MV-4-11 (cell line): Measurements from ENCODE around the gene PRMT5.

Source experiments
- DNase-seq: peaks from one replicate; lab custom pipeline; 2025; lab: John Stamatoyannopoulos, UW

The PRMT5 gene

DNA sequence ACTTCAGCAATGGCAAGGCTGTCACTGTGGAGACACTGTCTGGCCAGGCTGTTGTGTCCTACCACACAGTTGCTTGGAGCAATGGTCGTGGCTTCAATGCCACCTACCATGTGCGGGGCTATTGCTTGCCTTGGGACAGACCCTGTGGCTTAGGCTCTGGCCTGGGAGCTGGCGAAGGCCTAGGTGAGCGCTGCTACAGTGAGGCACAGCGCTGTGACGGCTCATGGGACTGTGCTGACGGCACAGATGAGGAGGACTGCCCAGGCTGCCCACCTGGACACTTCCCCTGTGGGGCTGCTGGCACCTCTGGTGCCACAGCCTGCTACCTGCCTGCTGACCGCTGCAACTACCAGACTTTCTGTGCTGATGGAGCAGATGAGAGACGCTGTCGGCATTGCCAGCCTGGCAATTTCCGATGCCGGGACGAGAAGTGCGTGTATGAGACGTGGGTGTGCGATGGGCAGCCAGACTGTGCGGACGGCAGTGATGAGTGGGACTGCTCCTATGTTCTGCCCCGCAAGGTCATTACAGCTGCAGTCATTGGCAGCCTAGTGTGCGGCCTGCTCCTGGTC lies 53.3 kb downstream of the PRMT5 start:
- DNase-seq: no peak

DNA sequence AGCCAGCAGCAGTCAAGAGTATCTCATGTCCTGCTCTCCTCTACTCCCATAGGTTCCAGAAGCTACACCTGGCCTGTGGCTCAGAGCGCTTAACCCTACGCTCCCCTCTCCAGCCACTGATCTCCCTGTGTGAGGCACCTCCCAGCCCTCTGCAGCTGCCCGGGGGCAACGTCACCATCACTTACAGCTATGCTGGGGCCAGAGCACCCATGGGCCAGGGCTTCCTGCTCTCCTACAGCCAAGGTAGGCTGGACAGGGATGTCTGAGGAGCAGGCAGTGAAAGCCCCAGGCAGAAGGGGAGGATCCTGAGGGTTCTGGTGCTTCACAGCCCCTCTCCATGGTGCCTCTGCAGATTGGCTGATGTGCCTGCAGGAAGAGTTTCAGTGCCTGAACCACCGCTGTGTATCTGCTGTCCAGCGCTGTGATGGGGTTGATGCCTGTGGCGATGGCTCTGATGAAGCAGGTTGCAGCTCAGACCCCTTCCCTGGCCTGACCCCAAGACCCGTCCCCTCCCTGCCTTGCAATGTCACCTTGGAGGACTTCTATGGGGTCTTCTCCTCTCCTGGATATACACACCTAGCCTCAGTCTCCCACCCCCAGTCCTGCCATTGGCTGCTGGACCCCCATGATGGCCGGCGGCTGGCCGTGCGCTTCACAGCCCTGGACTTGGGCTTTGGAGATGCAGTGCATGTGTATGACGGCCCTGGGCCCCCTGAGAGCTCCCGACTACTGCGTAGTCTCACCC lies 54.0 kb downstream of the PRMT5 start:
- DNase-seq: no peak

DNA sequence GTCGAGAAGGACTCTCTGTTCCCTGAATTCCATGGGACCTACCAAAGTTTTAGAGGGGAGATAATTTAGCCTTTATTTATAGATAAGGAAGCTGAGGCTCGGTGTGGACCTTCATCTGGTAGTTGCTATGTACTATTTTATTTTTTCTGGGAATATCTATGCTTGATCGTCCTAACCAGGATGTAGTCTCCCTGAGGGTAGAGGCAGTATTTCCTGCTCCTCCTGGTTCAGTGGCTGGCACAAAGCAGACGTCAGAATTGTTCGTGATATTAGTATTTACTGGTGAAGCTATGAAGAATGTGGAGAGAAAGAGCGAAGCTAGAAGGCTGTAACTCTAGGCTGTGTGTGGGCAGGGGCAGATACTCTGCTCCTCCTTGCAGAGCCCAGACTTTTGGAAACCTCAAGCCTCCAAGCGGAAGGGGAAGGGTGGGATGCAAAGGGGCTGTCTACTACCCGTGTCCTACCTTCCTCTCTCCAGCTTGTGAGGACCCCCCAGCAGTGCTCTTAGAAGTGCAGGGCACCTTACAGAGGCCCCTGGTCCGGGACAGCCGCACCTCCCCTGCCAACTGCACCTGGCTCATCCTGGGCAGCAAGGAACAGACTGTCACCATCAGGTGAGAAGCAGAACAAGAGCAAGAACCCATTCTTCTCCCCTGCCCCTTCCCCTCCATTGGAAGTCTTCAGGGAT lies 56.2 kb downstream of the PRMT5 start:
- no peak for DNase-seq

DNA sequence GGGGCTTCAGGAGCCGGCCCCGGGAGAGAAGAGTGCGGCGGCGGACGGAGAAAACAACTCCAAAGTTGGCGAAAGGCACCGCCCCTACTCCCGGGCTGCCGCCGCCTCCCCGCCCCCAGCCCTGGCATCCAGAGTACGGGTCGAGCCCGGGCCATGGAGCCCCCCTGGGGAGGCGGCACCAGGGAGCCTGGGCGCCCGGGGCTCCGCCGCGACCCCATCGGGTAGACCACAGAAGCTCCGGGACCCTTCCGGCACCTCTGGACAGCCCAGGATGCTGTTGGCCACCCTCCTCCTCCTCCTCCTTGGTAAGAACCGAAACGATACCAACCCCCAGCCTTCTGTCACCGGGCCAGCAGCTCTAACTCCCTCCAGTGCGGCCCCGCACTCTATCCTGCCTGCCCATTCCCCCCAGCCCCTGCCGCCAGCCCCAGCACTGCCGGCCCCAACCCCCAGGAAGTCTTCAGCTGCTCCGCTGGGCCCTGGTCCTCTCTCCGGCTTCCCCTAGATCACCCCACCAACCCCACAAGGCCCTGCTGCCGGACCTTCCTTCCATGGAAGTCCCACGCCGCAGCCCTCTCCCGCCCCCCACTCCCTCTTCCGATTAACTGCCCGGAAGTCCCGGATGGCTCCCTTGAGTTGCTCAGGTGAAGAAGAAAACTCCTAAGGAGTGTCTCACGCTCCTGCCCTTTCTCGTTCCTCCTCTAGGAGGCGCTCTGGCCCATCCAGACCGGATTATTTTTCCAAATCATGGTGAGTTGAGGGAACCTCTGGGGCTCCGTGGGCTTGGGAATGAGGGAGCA lies 56.9 kb downstream of the PRMT5 start:
- peak; percentile 27 for DNase-seq

DNA sequence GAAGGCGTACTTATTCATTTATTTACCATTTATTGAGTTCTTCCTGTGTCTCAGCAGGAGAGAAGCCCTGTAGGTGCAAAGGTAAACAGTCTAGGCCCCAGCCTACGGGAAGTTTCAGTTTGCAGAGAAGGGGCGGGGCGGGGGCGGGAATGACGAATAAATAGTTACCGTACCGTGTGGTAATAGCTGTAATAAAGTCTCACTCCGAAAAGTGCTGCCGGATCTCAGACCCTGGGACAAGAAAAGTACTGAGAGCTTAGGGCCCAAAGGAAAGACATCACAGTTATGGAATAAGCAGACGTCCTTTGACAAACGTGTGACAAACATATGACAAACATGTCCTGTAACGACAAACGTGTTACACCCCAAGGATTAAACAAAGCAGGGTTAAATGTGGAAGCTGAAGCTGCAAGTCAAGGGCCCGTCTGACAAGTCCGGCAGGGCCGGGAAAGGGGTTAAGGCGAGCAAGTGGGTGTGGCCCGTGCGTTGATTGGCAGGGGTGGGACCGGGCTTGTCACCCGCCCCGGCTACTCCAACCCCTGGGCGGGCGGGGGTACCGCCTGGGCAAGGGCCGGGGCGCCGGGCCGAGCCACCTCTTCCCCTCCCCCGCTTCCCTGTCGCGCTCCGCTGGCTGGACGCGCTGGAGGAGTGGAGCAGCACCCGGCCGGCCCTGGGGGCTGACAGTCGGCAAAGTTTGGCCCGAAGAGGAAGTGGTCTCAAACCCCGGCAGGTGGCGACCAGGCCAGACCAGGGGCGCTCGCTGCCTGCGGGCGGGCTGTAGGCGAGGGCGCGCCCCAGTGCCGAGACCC lies 57.7 kb downstream of the PRMT5 start, which contains the start of gene LRP10:
Gene LRP10, plus strand, starts transcription at position 517 of the 809 bp plus-strand sequence. CDS start 564 bp downstream, outside the sequence.
- DNase-seq: peak; percentile 78

DNA sequence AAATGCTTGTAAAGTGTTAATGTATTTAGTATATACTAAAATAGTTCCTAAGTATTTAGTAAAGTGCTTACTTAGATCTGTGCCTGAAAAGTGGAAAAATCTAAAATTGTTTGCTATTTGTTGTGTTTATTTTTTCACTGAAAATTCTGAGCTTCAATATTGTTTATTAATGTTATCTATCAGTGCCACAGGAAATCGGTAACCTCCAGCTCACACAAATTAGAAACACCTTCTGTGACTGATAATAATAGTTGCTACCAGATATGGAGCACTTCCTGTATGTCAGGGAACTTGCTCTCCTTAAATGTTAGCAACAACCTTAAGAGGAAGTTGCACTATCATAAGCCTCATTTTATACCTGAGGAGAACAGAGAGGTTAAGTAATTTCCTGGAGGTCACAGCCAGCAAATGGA lies 58.4 kb downstream of the PRMT5 start:
- peak; percentile 53 for DNase-seq
